GM18870 (cell line): Measurements from ENCODE around the gene MTOR.

Experiments
- ATAC-seq: cut with Tn5 transposase; IDR thresholded peaks from one replicate; pipeline ENCODE4 v1.9.1; 2021; ENCODE audit warnings: moderate library complexity; ENCODE audit not compliant: unreplicated experiment

The MTOR gene

DNA sequence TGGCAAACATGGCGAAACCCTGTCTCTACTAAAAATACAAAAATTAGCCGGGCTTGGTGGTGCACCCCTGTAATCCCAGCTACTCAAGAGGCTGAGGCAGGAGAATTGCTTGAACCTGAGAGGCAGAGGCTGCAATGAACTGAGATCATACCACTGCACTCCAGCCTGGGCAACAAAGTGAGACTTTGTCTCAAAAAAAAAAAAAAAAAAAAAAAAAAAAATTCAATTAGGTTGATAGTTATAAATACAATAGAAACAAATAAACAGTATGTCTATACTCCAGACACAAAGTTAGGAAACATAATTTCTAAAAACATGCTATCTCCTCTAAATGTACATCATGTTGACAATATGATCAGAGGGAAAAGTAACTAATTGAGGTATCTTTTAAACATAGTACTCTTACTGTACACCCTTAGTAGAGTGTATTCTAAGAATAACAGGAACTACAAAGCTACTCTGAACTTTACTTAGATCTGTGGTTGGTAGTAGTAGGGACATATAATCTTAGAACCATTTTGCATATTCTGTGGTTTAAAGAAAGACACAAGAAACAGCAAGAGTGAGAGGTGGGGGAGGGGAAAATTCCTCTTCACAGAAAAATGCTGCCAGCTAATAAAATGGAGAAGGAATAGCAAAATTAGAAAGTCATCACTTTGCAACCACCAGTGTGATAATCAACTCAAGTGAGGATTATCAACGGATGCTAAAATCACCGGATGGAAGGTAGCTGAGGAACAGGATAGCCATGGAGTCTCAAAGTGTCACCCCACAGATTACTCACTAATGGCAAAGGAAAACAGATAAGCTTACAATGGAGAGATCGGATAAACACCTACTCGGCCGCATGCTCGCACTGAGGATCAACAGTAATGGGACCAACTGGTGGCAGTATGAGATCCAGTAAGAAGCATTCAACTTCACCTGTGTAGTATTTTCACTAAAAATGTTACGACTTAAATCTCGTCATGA is 35.0 kb downstream of the MTOR start:
- no peak for ATAC-seq

DNA sequence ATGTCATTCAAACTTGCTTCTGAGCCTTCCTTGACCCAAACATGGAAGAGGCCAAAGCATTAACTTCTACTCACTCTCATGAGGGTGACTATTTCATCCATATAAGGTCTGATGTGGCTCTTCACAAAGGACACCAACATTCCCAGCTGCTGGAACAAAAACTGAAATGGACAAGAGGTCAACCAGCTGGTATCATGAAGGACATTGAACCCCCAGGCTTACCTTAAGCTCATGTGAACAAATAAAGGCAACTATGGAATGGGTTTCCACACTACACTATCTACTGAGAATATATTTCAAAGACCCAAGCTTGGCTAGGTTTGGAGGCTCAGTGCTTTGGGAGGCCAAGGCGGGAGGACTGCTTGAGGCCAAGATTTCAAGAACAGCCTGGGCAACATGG is 46.3 kb downstream of the MTOR start:
- ATAC-seq: no peak

DNA sequence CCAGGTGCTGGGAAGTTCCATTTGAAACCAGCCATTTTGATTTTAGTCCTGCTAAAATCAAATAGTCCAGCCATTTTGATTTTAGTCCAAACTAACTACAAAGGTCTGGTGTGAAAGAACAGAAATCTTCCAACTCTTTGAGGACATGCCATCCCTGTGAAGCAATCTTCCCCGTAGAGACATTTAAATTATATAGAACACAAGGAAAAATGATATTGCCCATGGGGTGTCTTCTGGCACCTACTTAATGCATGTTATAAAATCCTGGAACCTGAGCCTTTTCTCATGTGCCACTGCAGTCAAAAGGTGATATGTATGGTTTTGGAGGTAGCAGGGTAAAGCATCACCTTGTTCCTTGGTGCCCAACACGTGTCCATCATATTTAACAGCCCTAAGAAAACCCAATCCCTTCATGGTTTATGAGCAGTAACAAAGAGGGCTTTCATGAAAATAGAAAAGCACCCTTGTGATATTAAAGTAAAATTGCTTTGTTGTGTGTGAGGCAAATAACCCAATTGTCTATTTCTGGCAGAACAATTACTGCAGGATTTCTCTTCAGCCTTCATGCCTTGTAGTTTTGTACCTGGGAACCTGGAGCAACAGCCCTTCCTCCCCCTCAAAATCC is 46.9 kb downstream of the MTOR start:
- no peak for ATAC-seq

DNA sequence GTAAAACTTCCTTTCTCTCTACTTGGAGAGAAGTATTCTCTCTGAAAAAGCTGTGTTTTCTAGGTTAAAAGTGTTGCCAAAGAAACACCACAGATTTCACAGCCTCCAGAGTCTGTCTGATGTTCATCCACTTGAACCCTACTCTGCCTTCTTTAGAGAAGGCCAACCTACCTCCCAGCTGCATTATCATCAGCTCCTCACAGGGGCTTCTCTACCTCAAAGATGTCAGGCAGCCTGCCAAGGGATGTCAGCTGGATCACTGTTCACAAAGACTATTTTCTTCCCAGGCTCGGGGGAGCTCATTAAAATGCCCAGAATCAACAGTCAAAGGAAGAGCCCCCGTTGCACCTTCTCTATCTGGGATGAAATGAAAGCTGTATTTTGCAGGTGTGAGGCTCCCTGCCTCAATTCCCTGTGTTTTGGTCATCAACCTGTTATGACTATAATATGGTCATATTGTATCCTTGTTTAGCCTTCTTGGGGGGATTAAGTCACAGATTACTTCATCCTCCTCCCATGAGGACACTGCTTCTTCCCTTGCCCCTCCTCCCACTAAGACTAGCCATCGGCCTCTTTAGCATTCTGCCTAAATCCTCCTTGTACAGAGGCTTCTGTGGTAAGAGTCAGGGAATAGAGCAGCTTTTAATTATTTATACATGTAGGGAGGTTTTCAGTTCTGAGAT is 47.5 kb downstream of the MTOR start:
- no peak for ATAC-seq

DNA sequence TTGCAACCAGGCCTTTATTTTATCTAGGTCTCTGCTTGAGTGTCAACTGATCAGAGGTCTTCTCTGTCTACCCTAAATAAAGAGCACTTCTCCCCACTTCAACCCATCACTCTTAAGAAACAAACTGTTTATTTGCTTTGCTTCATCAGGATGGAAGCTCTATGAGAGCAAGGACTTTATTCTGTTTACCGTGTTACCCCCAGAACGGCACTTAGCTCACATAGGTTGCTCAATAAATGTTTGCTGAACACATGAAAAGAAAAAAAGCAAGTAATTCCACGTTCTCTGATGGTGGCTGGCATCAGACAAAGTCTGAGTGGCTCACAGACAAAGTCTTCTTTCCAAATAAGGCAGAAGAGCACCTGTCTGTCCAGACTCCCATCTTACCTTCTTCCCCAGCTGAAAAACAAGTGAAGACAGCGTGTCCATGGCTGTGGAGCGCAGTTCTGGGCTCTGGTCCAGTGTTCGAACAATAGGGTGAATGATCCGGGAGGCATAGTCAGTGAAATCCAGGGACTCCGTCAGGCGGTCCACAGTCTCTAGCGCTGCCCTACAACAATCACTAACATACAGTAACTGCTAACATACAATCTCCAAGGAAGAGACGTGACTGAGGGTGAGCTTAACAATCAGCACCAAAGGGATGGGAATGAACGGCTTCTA is 50.3 kb downstream of the MTOR start:
- ATAC-seq: no peak

DNA sequence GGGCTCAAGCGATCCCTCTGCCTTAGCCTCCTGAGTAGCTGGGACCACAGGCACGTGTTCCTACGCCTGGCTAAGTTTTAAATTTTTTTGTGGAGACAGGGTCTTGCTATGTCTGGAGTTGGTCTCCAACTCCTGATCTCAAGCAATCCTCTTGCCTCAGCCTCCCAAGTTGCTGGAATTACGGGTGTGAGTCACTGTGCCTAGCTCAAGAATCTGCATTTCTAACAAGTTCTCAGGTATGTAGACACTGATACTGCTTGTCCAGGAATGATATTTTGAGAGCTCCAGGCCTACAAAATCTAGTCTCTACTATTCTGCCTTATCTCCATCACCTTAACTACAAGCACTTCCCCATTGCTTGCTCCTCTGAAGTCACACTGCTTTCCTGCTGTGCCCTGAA is 50.9 kb downstream of the MTOR start:
- ATAC-seq: no peak

DNA sequence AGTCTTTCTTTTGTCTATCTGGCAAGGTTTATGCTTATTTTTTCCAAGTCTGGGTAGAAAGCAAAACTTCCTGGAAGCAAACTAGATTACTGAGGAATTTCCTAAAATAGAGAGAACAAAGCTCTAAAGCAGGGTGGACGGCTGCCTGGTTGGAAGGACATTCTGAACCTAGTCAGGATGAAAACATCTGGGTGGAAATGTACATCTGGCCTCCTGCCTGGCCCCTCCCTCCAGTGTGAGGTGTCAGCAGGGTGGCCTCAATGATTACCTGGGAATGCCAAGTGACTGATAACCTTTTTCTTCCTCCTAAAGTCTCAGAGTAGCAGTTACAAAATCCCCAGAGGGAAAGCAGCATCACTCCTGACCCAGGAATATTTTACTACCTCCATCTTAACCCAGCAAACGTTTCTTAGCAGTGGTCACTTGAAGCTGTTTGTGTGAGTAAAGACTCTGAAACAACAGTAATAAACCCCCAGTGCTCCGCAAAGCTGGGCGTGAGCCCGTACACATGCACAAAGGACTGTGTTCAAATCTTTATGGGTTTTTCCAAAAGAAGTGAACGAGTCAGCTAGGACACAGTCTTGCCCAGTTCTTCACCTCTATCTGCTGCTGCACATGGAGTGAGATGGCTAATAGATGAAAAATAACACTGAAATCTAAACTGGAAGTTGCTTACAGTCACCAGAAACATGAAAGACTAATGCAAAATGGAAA is 54.3 kb downstream of the MTOR start:
- ATAC-seq: no peak

DNA sequence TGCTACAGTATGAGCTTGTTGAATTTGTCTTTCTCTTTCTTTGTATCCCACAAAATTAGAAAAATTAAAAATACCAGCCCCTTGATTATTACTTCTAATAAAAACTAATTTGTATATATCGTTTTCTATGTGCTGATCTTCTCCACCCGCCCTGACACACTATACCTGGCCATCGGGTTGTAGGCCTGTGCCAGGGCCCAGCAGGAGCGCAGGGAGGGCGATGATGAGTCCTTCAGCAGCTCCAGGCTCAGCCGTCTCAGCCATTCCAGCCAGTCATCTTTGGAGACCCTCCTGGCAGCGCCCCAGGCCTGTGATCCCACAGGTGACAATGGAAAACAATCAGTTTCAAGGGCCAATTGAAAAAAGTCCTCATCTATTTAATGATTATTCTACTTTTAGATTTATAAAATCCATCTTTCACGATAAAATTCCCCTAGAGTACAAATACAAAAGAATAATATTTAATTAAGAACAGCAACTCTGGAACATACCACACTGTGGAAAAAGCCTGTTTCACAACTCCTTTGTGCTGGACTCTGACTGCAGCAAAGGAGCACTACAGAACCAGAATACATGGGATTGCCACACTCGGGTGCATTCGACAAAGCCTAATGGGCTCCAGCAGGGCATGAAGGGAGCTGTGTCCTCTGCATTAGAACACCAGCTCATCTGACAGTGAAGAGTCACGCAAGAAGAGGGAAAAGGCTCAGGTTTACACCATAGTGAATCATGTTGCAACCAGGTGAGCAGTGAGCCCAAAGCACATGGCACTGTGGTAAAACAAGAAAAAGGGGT is 57.8 kb downstream of the MTOR start:
- no peak for ATAC-seq

DNA sequence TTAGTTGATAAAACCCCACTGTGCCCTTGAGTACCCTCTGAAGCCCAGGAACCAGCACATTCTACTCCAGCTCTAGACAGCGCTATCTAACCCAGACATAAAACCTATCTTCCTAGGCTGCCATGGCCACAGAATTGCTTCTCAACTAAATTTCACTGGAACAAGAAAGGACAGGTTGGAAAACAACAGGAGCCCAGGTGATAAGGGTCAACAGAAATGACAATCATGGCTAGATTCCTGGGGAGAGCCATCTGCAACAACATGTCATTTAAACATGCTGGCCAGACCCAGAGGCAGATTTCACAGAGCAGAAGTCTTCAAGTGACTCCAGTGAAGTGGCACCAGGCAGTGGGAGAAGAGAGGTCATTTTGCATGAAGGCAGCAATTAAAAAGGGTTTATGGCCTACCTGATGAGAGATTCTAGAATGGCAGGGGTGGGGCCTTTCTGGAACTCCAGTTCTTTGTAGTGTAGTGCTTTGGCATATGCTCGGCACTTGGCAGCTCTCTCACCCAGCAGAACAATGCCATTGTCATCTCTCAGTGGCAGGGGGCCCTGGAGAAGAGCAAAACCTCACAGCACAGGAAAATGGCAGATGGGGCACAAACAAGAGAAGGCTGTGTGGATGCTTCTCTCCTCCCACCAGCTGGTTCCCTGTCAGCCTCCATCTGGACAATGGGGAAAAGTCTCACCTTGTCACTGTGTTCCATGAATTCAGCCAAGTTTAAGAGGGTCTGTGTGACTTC is 63.3 kb downstream of the MTOR start:
- no peak for ATAC-seq

DNA sequence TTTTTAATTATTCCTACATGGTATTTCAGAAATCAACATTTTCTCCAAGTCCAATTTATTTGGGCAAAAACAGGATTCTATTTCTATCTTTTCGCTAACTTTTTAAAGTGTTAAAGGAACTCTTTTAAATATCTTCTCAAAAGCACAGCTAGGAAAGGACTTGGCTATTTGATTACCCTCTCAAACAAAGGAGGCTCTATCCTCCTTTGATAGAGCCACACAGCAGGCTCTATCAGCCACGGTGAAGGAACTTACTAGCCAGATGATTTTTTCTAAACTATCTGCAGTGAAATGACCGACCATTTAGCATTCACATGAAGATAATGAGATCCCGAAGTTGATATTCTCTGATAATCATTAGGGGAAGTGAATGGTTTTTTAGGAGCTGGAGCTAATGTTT is 64.1 kb downstream of the MTOR start:
- no peak for ATAC-seq

DNA sequence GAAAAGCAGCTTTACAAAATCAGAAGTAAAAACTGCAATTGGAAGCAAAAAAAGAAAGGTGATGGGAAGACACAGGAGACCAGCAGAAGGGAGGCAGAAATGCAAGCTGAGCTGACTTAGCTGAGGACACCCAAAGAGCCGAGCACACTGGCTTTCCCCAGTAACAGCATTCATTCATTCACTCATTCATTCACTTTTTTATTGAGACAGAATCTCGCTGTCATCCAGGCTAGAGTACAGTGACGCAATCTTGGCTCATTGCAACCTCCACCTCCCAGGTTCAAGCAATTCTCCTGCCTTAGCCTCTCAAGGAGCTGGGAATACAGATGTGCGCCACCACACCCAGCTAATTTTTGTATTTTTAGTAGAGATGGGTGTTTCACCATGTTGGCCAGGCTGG is 65.0 kb downstream of the MTOR start:
- ATAC-seq: no peak

DNA sequence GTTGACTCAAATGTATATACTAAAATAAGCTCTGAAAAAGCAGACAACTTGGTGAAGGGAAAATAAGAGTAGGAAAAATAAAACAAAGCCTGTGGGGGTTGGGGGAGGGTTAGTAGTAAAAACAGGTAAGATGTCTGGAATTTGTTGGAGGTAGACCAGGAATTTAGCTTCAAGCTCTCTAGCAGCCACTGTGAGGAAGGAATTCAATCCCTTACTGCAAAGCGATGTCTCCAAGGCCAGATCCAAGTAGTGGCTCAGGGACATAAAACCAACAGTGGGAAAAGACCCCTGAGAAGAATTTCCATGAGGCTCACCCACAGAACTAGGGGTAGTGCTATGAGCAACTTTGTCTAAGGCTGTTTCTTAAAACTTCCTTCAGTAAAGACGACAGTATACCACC is 65.4 kb downstream of the MTOR start:
- ATAC-seq: no peak

DNA sequence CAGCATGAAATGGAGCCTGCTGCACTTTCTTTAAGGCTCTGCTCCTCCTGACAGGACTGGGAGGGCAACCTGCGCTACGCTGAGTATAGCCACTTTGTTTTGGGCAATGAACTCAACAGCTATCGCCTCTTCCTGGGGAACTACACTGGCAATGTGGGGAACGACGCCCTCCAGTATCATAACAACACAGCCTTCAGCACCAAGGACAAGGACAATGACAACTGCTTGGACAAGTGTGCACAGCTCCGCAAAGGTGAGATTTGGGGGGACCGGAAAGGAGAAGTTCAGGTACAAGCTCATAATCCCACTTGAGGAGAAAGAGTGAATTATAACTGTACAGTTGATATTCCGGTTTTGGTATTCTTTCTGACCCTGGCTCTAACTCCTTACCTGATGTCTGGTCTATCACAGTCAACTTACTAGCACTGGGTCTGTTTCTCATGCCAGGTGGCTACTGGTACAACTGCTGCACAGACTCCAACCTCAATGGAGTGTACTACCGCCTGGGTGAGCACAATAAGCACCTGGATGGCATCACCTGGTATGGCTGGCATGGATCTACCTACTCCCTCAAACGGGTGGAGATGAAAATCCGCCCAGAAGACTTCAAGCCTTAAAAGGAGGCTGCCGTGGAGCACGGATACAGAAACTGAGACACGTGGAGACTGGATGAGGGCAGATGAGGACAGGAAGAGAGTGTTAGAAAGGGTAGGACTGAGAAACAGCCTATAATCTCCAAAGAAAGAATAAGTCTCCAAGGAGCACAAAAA is 67.8 kb downstream of the MTOR start:
- no peak for ATAC-seq

DNA sequence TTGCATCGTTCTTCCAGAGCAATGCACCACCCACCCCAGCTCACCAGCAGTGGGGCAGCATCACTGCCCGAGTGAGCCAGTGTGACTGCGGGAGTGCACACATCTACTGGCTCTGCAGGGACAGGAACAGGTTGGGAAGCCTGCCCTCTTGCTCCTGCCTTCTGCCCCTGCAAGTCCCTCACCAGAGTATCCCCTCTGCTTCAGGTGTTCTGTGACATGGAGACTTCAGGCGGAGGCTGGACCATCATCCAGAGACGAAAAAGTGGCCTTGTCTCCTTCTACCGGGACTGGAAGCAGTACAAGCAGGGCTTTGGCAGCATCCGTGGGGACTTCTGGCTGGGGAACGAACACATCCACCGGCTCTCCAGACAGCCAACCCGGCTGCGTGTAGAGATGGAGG is 69.0 kb downstream of the MTOR start:
- ATAC-seq: no peak

DNA sequence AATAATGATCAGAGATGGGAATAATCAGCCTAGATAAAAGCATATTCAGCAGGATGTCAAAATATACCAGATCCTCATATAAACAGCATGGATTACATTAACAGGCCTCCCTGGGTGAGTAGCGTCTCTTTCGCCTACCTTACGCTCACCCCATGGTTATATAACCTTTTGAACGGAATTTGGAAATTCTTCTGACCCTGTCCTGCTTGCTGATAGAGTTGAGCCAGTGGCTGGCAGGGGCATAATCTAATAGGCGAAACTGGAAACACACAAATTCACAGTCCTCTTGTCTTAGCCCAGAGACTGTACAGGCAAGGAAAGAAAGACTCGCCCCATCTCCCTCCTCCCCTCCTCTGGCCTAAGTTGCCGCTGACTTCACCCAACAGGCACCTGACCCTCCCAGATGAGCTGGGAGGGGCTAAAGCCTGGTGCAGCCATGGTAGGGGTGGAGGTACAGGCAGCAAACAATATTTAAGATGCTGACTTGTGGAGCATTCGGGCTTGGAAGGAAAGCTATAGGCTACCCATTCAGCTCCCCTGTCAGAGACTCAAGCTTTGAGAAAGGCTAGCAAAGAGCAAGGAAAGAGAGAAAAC is 73.4 kb downstream of the MTOR start, which contains the start of gene ANGPTL7:
TSS of gene ANGPTL7 (plus strand) at position 498 of the 594 bp plus-strand sequence. CDS start 225 bp downstream, outside the sequence.
- no peak for ATAC-seq

DNA sequence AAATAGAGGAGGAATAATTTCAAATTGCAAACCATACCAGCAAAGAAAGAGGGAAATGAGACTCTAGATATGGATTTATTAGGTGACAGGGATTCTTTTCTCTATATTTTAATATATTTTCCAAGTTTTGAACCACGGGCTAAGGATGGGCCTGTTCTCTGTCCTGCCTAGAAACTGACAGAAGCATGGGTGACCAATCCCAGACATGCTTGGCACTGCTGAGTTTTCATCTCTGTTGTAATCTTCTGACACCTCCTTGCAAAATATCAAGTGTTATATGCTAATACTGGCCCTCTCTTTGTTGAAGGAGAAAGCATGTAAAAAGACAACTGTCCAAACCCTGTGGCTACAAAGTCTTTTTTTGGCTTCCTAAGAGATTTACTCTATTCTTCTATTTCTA is 74.0 kb downstream of the MTOR start:
- no peak for ATAC-seq

DNA sequence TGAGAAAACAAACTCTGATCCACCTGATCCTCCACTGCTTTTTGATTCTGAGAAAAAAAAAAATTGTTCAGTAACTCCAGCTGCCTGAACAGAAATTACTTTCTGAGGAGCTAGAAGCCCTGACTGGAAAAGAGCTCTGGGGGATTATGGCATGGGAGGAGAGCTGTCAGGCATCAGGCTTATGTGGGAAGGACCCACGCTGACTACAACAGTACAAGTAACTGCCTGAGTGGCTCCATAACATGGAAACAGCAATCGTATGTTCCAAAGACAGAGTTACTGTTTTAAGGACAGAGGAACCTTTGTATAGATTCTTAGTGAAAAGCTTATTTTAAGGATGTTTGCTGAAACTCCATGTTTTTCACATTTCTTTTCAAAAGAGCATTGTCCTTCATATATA is 74.4 kb downstream of the MTOR start:
- ATAC-seq: no peak

DNA sequence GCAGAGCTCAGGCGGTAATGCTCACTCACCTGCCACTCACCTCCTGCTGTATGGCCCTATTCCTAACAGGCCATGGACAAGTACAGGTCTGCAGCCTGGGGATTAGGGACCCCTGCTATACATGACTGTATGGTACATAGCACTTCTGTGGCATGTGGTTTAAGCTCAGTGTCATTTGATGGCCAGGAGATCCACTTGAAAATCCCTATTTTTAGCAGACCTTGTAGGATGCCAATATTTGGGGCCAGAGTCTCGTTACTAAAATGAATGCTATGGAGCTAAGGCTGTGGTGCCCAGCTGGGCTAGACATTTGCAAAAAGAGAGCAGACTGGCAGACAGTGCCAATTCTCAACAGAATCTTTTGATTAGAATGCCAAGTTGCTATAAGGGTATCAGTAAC is 74.9 kb downstream of the MTOR start:
- no peak for ATAC-seq
